Measurements from ENCODE around the gene FBXW12.

DNA sequence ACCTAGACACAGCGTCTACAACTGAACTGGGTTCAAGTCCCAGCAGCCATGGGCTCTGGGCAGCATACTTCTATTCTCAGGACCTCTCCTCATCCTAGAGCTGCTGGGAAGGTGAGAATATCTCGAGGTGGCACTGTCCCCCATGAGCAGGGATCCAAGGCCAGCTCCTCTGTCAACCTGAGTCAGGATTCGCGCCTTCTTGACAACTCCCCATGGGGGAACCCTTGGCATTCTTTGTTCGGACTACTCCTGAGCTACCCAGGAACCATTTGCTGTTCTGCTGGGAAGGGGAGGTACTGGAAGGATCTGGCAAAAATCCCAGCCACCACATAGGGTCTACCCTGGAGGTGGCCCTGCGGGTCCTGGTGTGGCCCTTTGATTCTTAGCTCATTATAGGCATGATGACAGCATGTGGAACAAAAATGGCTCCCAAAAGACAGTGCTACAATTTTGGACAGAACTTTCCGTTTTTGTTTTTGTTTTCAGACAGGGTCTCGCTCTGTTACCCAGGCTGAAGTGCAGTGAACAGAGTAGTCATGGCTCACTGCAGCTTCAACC is 35.6 kb downstream of the FBXW12 start:
- TF ChIP-seq ZBTB17 (tag by site-specific recombination; IDR thresholded peaks at IDR 0.05), result no peak
- no peak for TF ChIP-seq BCL11A (tag by site-specific recombination; IDR thresholded peaks at IDR 0.05; ENCODE audit: low read depth)
- TF ChIP-seq, protein P1, sequence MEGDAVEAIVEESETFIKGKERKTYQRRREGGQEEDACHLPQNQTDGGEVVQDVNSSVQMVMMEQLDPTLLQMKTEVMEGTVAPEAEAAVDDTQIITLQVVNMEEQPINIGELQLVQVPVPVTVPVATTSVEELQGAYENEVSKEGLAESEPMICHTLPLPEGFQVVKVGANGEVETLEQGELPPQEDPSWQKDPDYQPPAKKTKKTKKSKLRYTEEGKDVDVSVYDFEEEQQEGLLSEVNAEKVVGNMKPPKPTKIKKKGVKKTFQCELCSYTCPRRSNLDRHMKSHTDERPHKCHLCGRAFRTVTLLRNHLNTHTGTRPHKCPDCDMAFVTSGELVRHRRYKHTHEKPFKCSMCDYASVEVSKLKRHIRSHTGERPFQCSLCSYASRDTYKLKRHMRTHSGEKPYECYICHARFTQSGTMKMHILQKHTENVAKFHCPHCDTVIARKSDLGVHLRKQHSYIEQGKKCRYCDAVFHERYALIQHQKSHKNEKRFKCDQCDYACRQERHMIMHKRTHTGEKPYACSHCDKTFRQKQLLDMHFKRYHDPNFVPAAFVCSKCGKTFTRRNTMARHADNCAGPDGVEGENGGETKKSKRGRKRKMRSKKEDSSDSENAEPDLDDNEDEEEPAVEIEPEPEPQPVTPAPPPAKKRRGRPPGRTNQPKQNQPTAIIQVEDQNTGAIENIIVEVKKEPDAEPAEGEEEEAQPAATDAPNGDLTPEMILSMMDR (tag by site-specific recombination; IDR thresholded peaks at IDR 0.05), result no peak
- TF ChIP-seq ZNF274 (IDR thresholded peaks at IDR 0.05; ENCODE audit: low read length), result no peak
- TF ChIP-seq ZNF274 (tag by site-specific recombination; IDR thresholded peaks at IDR 0.05; ENCODE audit: borderline replicate concordance), result no peak
- TF ChIP-seq, protein P2, sequence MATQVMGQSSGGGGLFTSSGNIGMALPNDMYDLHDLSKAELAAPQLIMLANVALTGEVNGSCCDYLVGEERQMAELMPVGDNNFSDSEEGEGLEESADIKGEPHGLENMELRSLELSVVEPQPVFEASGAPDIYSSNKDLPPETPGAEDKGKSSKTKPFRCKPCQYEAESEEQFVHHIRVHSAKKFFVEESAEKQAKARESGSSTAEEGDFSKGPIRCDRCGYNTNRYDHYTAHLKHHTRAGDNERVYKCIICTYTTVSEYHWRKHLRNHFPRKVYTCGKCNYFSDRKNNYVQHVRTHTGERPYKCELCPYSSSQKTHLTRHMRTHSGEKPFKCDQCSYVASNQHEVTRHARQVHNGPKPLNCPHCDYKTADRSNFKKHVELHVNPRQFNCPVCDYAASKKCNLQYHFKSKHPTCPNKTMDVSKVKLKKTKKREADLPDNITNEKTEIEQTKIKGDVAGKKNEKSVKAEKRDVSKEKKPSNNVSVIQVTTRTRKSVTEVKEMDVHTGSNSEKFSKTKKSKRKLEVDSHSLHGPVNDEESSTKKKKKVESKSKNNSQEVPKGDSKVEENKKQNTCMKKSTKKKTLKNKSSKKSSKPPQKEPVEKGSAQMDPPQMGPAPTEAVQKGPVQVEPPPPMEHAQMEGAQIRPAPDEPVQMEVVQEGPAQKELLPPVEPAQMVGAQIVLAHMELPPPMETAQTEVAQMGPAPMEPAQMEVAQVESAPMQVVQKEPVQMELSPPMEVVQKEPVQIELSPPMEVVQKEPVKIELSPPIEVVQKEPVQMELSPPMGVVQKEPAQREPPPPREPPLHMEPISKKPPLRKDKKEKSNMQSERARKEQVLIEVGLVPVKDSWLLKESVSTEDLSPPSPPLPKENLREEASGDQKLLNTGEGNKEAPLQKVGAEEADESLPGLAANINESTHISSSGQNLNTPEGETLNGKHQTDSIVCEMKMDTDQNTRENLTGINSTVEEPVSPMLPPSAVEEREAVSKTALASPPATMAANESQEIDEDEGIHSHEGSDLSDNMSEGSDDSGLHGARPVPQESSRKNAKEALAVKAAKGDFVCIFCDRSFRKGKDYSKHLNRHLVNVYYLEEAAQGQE (tag by site-specific recombination; IDR thresholded peaks at IDR 0.05), result no peak
- TF ChIP-seq, protein P3, sequence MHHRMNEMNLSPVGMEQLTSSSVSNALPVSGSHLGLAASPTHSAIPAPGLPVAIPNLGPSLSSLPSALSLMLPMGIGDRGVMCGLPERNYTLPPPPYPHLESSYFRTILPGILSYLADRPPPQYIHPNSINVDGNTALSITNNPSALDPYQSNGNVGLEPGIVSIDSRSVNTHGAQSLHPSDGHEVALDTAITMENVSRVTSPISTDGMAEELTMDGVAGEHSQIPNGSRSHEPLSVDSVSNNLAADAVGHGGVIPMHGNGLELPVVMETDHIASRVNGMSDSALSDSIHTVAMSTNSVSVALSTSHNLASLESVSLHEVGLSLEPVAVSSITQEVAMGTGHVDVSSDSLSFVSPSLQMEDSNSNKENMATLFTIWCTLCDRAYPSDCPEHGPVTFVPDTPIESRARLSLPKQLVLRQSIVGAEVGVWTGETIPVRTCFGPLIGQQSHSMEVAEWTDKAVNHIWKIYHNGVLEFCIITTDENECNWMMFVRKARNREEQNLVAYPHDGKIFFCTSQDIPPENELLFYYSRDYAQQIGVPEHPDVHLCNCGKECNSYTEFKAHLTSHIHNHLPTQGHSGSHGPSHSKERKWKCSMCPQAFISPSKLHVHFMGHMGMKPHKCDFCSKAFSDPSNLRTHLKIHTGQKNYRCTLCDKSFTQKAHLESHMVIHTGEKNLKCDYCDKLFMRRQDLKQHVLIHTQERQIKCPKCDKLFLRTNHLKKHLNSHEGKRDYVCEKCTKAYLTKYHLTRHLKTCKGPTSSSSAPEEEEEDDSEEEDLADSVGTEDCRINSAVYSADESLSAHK (tag by site-specific recombination; IDR thresholded peaks at IDR 0.05), result no peak
- no peak for TF ChIP-seq ZNF24 (tag by site-specific recombination; IDR thresholded peaks at IDR 0.05)
- TF ChIP-seq ZNF121 (tag by site-specific recombination; IDR thresholded peaks at IDR 0.05), result no peak
- TF ChIP-seq ZNF211 (tag by site-specific recombination; IDR thresholded peaks at IDR 0.05; ENCODE audit: low read depth), result no peak
- TF ChIP-seq, protein P4, sequence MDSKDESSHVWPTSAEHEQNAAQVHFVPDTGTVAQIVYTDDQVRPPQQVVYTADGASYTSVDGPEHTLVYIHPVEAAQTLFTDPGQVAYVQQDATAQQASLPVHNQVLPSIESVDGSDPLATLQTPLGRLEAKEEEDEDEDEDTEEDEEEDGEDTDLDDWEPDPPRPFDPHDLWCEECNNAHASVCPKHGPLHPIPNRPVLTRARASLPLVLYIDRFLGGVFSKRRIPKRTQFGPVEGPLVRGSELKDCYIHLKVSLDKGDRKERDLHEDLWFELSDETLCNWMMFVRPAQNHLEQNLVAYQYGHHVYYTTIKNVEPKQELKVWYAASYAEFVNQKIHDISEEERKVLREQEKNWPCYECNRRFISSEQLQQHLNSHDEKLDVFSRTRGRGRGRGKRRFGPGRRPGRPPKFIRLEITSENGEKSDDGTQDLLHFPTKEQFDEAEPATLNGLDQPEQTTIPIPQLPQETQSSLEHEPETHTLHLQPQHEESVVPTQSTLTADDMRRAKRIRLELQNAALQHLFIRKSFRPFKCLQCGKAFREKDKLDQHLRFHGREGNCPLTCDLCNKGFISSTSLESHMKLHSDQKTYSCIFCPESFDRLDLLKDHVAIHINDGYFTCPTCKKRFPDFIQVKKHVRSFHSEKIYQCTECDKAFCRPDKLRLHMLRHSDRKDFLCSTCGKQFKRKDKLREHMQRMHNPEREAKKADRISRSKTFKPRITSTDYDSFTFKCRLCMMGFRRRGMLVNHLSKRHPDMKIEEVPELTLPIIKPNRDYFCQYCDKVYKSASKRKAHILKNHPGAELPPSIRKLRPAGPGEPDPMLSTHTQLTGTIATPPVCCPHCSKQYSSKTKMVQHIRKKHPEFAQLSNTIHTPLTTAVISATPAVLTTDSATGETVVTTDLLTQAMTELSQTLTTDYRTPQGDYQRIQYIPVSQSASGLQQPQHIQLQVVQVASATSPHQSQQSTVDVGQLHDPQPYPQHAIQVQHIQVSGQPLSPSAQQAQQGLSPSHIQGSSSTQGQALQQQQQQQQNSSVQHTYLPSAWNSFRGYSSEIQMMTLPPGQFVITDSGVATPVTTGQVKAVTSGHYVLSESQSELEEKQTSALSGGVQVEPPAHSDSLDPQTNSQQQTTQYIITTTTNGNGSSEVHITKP (tag by site-specific recombination; IDR thresholded peaks at IDR 0.05), result no peak
- no peak for TF ChIP-seq ZBTB48 (tag by site-specific recombination; IDR thresholded peaks at IDR 0.05)
- TF ChIP-seq KLF16 (tag by site-specific recombination; IDR thresholded peaks at IDR 0.05), result no peak
- no peak for TF ChIP-seq ZBTB20 (tag by site-specific recombination; IDR thresholded peaks at IDR 0.05)
